PC-3 (cell line): ENCODE data around the gene DHX40. TPM values are rescaled to one million over a fixed set of nuclear protein-coding genes. Genes with fewer than 3 reads are reported as not detected.
"Not testable (repeated sequence)": the region's sequence is repeated elsewhere in the genome, so short reads cannot be mapped to it uniquely, and the experiment has no call there.

Experiments used
- ATAC-seq: fragments of 200-7000 bp; cut with Tn5 transposase; 2 replicates; pipeline ENCODE4 v1.9.1; 2020; ENCODE audit warnings: mild to moderate bottlenecking, moderate library complexity
- BruUV-seq: library from RNA; stranded (reverse); fragments of 400-500 nt; replicated peaks from 2 replicates; lab custom pipeline; 2021; lab: Mats Ljungman, UMichigan
- CTCF ChIA-PET: fragments of 300-600 bp; sonication (Branson Sonifier 250); formaldehyde crosslinking; loops from one replicate; lab custom pipeline; 2022; ENCODE audit warnings: antibody characterized with exemption; lab: Charles Lee
- POLR2A ChIA-PET: fragments of 300-600 bp; sonication (Branson Sonifier 250); formaldehyde crosslinking; loops from one replicate; lab custom pipeline; 2022; ENCODE audit warnings: antibody characterized with exemption; ENCODE audit not compliant: unreplicated experiment; lab: Charles Lee
- DNase-seq: peaks from one replicate; pipeline ENCODE4 v3.0.0-alpha.2; 2015
- H2AFZ ChIP-seq: fragments of 300-600 bp; sonication (generic); 2 replicates; pipeline ENCODE4 v1.6.0; 2016; ENCODE audit warnings: antibody characterized with exemption, low read length
- H3F3A ChIP-seq: fragments of 300-600 bp; sonication (generic); one replicate; pipeline ENCODE4 v1.6.0; 2017; ENCODE audit warnings: antibody characterized with exemption, low read length, control low read depth, mild to moderate bottlenecking; ENCODE audit not compliant: unreplicated experiment
- H3K27ac ChIP-seq: fragments of 300-600 bp; sonication (generic); 2 replicates; pipeline ENCODE4 v1.5.1; 2016; ENCODE audit warnings: mild to moderate bottlenecking, low read length
- H3K27me3 ChIP-seq: fragments of 300-600 bp; sonication (generic); 2 replicates; pipeline ENCODE4 v1.6.1; 2016; ENCODE audit warnings: low read length, mixed read lengths
- H3K36me3 ChIP-seq: fragments of 300-600 bp; sonication (generic); 2 replicates; pipeline ENCODE4 v1.6.1; 2016; ENCODE audit warnings: low read depth, mixed run types, low read length, mixed read lengths
- H3K4me1 ChIP-seq: fragments of 300-600 bp; sonication (generic); 2 replicates; pipeline ENCODE4 v1.5.1; 2016; ENCODE audit warnings: low read length; ENCODE audit not compliant: insufficient read depth
- H3K4me2 ChIP-seq: fragments of 300-600 bp; sonication (generic); 2 replicates; pipeline ENCODE4 v1.6.0; 2016; ENCODE audit warnings: low read length
- H3K4me3 ChIP-seq: fragments of 300-600 bp; sonication (generic); 2 replicates; pipeline ENCODE4 v1.5.1; 2016; ENCODE audit warnings: mild to moderate bottlenecking, low read length, mixed read lengths
- H3K79me2 ChIP-seq: fragments of 300-600 bp; sonication (generic); 2 replicates; pipeline ENCODE4 v1.6.1; 2017; ENCODE audit warnings: low read length, mixed read lengths
- H3K9ac ChIP-seq: fragments of 300-600 bp; sonication (generic); 2 replicates; pipeline ENCODE4 v1.6.0; 2016; ENCODE audit warnings: mild to moderate bottlenecking, low read length
- H3K9me2 ChIP-seq: fragments of 300-600 bp; sonication (generic); replicated peaks from 2 replicates; pipeline ENCODE4 v1.6.1; 2016; ENCODE audit warnings: mixed run types, low read length, mixed read lengths
- H3K9me3 ChIP-seq: fragments of 300-600 bp; sonication (generic); 2 replicates; pipeline ENCODE4 v1.6.1; 2016; ENCODE audit warnings: low read length, mixed read lengths
- H4K20me1 ChIP-seq: fragments of 300-600 bp; sonication (generic); 2 replicates; pipeline ENCODE4 v1.6.1; 2016; ENCODE audit warnings: low read length, mixed read lengths
- CTCF ChIP-seq: fragments of 300-600 bp; sonication (generic); conservative IDR thresholded peaks from 2 replicates; pipeline ENCODE4 v1.5.1; 2017; ENCODE audit warnings: antibody characterized with exemption, low read depth, mild to moderate bottlenecking, low read length
- EZH2 ChIP-seq: fragments of 300-600 bp; sonication (generic); IDR thresholded peaks from one replicate; pipeline ENCODE4 v1.6.1; 2017; ENCODE audit warnings: antibody characterized with exemption, mild to moderate bottlenecking, low read length; ENCODE audit not compliant: unreplicated experiment
- EZH2phosphoT487 ChIP-seq: fragments of 300-600 bp; sonication (generic); IDR thresholded peaks from 2 replicates; pipeline ENCODE4 v1.6.1; 2018; ENCODE audit warnings: mild to moderate bottlenecking, antibody characterized with exemption, low read length, borderline replicate concordance
- intact Hi-C: fragments of 100-400 bp; cut with micrococcal nuclease; formaldehyde crosslinking; loops from 2 replicates; pipeline ENCODE4 v1.9.0; 2023
- total RNA-seq: library from RNA; depleted of rRNA; stranded (reverse); fragments of >200 nt; gene quantifications from 2 replicates; pipeline ENCODE4 v1.2.3, GENCODE V29; 2014

DHX40 gene
- total RNA-seq, 1 experiment from 2014 or later = 38.9 TPM

- no TSS peak for BruUV-seq
- Histone ChIP-seq H3K4me3 (no peak overlapping the region), H2AFZ (no peak overlapping the region), H3K4me1 (no peaks in the 10 kb centered on the region), H3K27ac (no peak overlapping the region), H3K9me2 (no peaks in the 10 kb centered on the region), H3K9me3 (no peaks in the 10 kb centered on the region), H3K9ac (no peak overlapping the region), H3K79me2 (no peaks in the 10 kb centered on the region), H3F3A (no peaks in the 10 kb centered on the region), H3K36me3 (no peaks in the 10 kb centered on the region), H3K27me3 (peaks cover 20% of the 10 kb centered on the region), H3K4me2 (no peak overlapping the region), H4K20me1 (no peaks in the 10 kb centered on the region)
- no peak for ATAC-seq
- ChIA-PET POLR2A (no interaction called here), CTCF (no interaction called here)
- no peak for DNase-seq
- TF ChIP-seq EZH2 = no peak
- no peak for TF ChIP-seq EZH2phosphoT487
- no peak for TF ChIP-seq CTCF
- intact Hi-C loops = no loop called here
Observed at GRCh38 chr17:59545942-59546341, 19.5 kb upstream of the DHX40 start.

DNA sequence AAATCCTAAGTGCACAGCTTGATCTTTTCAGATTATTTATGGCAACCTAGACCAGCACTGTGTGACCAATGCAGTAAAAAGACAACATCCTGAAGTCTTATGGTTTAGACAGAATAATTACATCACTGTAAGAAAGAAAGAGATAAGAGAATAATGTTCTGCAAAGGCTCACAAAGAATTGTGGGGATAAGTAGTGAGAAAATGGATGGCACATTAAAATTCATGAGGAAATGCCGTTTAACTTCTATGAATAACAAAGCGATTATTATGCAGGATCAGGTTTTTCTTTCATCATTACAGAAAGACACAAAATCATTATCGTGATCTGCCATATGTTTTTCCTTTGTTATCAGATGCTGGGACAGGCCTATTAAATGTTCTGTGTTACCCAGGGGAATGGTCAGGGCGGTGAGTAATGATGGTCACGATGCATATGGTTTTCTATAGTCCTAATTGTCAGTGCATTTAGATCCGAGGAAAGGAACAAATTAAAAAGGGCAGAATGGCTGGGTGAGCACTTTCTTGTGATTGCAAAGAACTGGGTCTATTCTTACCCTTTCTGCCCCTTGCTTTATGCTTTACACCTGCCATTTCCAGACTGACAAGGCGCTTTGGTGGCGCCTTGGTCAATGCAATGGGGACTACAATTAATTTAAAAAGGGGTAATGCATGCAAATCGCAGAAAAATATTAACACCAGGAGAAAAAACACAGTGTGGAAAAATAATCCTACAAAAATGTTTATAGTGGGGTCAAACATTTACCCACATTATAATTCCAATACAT is 18.1 kb upstream of the DHX40 start:
- ChIA-PET POLR2A (no interaction called here), CTCF (no interaction called here)
- BruUV-seq = no TSS peak
- Histone ChIP-seq H3K9ac (no peak overlapping the region), H2AFZ (no peak overlapping the region), H4K20me1 (no peaks in the 10 kb centered on the region), H3K27ac (no peak overlapping the region), H3K36me3 (no peaks in the 10 kb centered on the region), H3F3A (no peaks in the 10 kb centered on the region), H3K4me2 (no peak overlapping the region), H3K9me3 (no peaks in the 10 kb centered on the region), H3K27me3 (peaks cover 10% of the 10 kb centered on the region), H3K79me2 (no peaks in the 10 kb centered on the region), H3K9me2 (no peaks in the 10 kb centered on the region), H3K4me1 (no peaks in the 10 kb centered on the region), H3K4me3 (no peak overlapping the region)
- intact Hi-C loops = no loop called here
- no peak for DNase-seq
- no peak for ATAC-seq
- TF ChIP-seq EZH2phosphoT487 (no peak), CTCF (no peak), EZH2 (no peak)

DNA sequence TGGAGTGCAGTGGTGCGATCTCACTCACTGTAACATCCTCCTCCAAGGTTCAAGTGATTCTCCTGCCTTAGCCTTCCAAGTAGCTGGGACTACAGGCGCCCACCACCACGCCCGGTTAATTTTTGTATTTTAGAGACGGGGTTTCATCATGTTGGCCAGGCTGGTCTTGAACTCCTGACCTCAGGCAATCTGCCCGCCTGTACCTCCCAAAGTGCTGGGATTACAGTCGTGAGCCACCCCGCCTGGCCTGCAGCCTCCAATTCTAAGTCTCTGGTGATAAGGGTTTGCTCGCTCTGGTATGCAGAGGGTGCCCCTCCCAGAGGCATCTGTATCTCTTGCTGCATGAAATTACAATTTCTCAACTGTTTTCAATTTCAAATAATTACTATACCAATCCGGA is 16.4 kb upstream of the DHX40 start:
- CTCF ChIA-PET = not testable (repeated sequence)

More for the DNA sequence above, 16.4 kb upstream of the DHX40 start:
- POLR2A ChIA-PET, H3K9me3 ChIP-seq, BruUV-seq, H3K36me3 ChIP-seq, H3K27ac ChIP-seq, H3K79me2 ChIP-seq, H3K27me3 ChIP-seq, H3K9me2 ChIP-seq, H3K4me1 ChIP-seq, H3K4me3 ChIP-seq, H3K9ac ChIP-seq, intact Hi-C loops, H2AFZ ChIP-seq, ATAC-seq, DNase-seq, H3K4me2 ChIP-seq, H4K20me1 ChIP-seq, H3F3A ChIP-seq: not testable (repeated sequence)
